GM21786 (cell line): ENCODE measurements around the gene ADAT3.

Source experiments
- ATAC-seq: cut with Tn5 transposase; IDR thresholded peaks from one replicate; pipeline ENCODE4 v1.9.1; 2021; ENCODE audit not compliant: unreplicated experiment

The ADAT3 gene

DNA sequence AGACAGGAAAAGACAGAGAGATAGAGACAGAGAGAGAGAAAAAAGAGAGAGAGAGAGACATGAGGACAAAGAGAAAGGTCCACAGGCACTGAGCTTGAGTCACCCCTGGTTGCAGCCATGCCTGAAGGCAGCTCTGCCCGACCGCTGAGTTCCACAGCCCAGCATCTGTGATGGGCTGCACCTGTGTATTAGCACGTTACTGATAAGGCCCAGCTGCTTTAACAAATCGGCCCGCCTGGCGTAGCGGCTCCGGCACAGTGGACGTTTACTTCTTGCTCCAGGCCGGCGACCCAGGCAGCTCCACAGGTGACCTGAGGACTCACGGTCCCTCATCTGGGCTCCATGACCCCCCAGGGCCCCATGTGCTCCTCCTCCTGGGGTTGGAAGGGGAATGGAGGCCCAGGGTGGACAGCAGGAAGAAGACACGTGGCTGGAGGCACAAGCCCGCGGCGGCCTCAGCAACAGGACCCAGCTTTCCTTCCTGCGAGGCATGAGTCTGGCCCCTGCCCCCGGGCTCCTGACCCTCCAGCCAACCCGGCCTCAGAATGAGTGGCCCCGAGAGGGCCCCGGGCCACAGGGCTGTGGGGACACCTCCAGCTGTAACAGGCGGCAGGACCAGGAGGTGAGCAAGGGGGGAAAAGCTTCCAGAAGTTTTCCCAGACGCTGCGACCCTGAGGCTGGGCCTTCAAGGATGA is 31.9 kb downstream of the ADAT3 start:
- ATAC-seq: no peak

DNA sequence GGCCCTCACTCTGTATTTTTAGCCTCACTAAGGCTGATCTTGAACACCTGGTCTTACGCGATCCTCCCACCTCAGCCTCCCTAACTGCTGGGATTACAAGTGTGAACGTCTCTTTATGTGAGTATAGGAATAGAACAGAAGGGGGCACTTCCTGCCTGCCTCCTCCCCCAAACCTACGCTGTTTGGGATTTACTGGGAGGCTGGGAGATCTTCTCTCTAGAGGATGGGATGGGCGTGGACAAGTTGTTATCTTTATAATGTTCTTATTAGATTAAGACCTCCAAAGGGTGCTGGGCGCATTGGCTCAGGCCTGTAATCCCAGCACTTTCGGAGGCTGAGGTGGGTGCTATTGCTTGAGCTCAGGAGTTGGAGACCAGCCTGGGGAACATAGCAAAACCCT is 32.9 kb downstream of the ADAT3 start:
- no peak for ATAC-seq

DNA sequence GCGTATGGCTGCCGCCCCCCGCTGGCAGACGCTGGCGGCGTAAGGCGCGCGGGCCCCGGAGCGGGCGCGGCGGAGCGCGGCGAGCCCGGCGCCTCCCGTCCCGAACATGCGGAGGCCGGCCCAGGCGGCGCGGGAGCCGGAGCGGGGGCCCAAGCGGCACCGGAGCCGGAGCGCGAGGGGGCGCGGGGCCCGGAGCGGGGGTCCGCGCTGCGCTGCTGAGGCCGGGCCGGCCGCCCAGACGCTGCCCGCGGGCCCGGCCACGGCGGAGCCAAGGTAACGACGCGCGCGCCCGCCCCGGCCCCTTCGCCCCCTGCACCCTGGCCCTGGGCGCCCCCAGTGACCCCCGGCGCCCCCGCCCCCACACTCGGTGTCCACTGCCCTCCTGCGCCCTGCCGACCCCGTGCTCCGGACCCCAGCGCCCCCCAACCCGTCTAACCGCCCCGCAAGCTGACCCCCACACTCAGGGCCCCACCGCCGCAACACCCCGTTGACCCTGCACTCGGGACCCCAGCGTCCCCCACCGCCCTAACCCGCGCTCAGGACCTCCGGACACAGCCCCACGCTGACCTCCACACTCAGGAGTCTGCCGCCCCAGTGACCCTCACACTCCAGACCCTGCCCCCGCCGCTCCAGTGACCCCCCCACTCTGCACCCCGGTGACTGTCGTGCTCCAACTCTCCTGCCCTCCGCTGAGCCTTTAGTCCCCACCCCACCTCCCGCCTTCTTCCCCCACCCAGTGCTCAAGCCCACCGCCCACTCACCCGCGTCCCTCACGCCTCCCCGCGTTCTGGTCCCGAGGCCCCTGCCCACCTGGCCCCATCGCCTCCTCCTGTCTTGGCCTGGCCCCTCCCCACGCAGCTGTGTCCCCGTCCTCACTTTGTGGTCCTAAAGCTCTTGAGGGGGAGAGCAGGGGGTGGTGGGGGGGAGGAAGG is 36.2 kb downstream of the ADAT3 start, which contains the start of gene CSNK1G2:
Gene CSNK1G2, plus strand, starts transcription at position 27 of the 932 bp plus-strand sequence. CDS start 28,601 bp downstream, outside the sequence.
- ATAC-seq: peak; percentile 43

DNA sequence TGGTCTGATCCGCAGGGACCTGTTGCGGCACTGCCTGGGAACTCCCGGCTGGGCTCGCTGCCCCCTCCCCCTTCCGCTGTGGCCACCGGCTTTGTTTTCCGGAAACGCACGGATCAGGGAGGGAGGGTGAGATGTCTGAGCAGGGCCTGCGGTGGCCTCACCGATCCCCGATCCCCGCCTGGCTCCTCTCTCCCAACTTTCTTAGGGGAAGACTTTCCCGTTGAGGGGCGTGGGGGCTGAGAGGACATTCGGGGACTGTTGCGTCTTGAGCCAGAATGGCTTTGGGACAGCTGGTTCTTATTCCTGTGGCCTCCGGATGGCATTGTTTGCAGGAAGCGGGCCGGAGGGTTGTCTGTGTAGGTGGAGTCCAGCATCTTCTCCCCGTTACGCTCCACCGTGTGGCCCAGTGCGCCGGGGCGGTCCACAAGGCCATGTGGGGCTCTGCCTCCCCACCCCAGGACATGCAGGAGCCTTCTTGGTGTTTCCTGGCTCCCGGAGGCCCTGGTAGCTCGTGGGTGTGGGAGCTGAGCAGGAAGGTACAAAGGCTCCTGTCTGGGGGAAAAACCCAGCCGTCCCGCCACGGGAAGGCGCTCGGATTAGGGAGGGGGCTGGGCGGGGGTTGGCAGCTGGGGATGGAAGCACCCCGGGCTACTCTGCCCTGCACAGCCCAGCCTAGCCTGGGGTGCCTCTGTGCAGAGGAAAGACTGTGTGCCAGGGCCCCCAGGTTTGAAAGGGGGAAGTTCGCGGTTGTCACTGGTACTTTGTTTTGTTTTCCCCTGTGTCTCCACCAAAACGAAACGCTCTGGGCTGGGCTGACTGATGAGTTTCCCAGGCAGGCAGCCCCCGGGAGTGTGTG is 37.1 kb downstream of the ADAT3 start:
- no peak for ATAC-seq

DNA sequence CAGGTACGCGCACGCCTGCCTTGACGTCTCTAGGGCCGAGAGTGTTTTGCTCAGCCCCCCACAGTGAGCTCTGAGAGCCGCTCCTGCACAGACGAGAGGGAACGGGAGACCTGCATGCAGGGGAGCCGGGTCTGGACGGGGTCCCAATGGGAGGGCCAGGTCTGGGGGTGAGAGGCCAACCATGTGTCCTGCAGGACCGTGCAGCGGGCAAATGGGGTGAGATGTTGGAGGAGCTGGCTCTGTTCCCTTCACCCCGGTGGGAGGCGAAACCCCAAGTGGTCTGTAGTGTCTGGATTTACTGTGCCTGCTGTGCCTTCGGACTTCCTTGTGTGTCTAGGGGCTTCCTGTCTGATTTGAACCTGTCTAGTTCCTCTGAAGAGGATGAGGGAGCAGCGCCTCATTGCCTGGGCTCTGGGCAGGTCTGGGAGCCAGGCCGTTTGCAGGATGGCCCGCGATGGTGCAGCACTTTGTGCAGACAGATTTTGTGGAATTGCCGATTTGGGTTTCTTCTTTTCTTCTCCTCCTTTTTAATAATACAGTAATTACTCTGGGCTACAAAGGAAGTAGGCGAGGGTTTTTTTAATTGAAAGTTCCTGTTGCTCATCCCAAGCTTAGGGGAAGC is 37.8 kb downstream of the ADAT3 start:
- no peak for ATAC-seq

DNA sequence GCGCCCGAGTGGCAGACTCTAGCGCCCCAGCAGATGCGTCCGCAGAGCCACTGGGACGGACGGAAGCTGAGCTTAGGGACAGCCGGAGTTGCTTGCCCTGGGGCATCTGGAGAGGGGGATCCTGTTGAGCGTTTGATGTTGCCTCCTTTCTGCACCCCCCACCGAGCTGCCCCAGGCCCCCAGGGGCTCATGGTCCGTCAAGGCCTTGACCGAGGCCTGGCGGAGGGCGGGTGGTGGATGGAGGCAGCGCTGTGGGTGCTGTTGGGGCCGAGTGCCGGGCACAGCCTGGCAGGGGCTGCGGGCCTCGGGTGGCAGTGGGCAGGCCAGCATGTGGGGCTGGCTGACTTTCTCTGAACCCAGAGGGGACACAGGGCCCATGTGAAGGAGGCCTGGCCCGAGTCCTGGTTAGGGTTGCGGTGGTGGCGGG is 38.5 kb downstream of the ADAT3 start:
- ATAC-seq: no peak

DNA sequence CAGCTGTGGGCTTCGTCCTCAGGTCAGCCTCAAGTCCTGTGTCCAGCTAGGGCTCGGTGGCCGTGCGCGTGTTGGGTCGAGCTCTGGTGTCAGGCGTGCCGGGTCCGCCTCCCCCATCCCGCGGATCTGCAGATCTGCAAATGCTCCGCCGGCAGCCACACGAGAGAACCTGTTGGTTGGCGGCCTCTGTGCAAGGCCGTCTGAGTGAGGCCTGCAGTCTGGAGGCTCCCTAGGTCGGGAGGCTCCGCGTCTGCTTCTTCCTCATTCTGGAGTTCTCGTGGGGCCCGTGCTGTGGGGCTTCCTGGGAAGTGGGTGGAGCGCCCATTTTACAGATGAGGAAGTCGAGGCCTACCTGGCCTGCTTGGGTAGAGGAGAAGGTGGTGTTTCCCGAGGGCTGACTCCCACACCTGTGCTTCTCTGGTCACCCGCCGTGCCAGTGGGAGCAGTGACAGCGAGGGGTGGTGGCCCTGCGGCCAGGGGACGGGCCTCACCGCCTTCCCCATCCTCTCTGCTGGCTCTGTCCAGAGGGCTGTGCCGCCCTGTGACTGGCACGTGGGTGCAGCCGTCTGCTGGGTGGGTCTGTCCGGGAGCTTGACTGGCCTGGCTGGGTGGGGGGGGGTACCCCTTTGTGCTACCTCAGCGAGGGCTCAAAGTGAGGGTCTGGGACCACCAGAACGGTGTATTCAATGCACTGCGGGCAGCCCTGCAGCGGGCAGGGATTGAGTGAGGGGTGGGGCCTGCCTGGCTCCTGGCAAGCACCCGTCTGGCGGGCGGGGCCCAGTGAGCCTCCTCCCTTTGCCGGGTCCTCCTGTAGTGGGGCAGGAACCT is 39.1 kb downstream of the ADAT3 start:
- no peak for ATAC-seq

DNA sequence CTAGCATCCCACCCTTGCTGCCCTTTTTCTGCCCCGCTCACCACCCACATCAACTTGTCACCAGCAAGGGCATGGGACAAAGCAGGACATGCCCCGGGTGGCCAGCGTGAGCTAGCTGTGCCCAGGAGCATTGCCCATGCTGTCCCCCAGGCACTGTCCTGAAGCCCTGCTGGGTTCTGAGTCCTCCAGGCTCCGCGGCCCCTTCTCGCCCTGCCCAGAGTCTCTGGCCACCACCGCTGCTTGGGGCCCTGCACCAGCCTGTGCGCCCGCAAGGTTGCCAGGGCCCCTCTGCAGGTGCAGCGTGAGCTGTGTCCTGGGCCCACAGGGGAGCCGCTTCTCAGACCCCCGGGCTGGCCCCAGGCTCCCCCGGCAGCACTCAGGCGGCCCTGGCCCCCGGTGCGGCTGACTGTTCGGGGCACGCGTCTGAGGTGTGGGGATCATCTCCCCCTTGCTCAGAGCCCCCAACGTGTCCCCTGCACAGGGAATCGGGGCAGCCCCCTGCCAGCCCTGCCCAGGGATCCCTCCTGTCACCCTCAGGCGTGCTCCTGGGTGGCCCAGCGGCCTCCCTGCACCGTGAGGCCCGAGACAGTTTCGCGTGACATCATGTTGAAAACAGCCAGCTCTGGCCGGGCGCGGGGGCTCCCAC is 39.8 kb downstream of the ADAT3 start:
- no peak for ATAC-seq

DNA sequence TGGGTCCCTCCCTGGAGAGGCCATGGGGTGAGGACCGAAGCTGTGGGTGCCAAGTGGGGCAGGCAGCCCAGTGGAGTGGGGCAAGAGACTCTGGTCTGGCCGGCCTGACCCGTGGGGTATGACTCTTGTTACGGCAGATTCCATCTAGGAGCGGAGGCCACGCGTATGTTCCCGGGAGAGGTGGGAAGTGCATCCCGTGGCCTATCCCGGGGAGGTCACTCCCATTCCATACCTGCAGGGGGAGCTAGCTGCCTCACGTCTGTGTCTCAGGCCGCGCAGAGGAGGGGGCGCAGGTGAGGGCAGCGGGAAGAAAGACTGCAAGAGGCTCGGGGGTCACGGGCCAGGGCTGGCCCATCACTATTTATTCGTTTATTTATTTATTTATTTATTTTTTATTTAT is 40.7 kb downstream of the ADAT3 start:
- ATAC-seq: no peak

DNA sequence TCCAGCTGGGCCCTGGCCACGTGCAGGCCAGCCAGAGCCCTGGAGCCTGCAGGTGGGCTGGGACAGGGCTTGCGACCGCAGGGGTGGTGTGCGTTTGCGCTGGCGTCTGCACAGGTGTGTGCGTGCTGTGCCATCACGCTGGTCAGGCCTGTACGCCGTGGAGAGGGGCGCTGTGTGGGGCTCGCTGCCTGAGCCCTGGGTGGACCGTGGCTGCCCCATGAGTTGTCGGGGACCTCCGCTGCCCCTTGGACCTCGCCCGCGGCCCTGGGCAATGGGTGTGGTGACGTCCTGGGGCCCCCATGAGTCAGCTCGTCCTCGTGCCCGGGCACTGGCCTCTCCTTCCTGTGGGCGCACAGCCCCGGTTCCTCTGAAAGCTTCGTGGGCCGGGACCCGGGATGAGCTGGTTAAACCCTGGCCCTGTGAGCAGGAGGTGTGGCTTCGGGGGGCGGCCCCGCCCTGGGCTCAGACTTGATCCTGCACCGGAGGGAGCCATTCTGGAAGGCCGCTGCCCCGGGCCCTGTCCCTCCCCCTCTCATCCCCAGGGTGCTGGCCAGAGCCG is 42.5 kb downstream of the ADAT3 start:
- no peak for ATAC-seq

DNA sequence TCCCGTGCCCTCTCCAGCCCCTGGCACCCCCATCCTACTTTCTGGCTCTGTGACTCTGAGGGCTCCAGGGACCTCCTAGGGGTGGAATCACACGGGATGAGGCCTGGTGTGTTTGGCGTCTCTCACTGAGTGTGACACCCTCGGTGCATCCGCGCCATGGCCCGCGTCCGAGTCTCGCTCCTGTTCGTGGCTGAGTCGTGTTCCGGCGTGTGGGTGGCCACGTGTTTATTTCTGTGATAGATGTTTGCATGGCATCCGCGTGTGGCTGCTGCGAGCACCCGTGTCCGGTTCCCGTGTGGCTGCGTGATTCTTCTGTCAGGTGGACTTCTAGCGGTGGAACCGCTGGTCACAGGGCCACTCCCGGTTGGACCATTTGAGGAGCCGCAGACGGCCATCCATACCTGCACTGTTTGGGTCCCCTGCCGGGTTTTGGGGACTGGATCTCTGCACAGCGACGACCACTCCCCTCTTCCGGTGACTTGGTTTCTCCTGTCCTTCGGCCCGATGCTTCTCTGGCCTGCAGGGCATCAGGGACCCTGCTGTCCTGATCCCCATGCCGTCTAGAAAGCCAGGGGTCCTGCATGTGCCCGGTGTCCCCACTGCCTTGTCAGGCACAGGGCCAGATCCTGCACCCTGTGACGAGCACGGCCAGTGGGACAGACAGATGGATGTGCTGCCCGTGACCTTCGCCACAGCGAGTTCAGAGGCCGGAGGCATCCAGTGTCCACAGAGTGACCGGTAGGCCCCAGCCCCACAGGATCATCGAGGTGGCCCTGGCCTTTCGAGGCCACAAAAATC is 44.3 kb downstream of the ADAT3 start:
- ATAC-seq: no peak

DNA sequence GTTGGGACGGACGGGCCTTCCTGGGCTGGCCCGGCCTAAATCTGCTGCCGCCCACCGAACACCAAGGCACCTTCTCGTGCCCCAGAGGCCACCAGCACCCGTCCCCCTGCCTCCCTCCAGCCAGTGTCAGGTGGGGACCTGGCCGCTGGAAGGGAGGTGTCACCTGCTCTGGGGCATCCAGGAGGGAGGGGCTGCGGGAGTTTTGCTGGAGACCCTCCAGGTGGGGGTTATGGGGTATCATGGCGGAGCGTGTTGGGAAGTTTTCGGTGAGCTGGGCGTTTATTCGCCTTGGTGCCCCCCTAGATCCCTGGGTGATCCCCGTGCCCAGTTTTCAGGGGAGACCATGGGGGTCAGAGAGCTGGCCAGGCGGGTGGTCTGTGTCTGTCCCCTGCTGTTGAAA is 45.4 kb downstream of the ADAT3 start:
- ATAC-seq: no peak

DNA sequence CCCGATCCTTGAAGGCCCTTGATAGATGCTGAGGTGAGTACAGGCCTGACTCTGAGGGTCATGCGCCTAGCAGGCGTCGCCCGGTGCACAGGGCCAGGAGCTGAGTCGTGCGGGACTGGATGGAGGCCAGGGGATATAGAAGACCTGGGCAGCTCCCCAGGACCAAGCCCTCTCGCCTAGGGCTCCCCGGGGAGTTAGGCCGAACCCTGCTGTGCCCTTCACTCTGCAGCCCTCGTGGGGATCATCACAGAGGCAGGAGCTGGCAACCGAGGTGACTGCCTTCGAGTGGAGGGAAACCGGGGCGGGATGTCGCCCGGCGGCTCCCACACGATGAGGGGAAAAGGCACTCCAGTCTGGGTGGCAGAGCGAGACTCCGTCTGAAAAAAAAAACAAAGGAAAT is 47.4 kb downstream of the ADAT3 start:
- no peak for ATAC-seq

DNA sequence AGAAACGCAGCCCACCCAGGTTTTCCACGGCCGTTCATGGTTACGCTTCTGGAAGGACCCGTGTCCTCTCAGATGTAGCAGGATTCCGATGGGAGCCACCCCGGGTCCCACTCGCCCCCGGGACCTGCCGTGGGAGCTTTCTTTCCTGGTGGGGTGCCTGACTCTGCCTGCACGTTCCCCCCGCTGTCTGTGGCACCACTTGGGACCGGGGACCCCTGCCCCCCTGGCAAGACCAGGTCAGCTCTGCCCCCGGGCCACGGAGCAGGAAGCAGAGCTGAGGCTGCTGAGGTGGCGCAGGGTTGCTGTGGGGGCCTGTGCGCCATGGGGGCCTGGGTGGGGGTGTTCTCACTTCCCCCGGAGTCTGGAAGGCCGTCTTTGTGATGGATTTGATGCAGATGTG is 47.8 kb downstream of the ADAT3 start:
- ATAC-seq: no peak

DNA sequence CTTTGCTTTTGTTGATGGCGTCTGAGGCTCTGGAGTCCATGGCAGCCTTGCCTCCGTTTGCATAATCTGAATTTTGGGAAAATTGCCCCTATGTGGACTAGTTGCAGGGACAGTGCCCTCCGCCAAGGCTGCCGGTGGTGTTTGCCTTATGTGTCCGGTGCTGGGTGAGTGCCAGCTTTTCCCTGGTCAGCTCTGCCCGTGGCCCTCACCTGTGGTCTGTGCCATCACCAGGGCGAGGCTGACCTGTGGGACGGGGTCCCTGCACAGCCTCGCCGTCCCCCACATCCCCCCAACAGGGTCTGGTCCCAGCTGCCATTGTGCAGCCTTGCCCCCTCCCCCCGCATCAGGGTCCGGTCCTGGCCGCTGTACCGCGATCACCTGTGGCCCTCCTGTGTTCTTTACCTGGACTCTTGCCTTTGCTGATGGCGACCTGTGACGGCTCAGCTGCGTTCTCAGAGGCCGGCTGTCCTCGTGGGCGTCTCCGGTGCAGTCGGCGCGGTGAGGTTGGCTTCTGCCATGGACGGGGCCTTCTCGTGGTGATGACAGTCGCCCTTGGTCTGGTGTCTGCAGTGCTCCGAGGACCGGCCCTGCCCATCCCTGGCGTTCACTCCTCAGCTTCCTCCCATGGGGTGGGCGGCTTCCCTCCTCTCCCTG is 48.4 kb downstream of the ADAT3 start:
- ATAC-seq: no peak

DNA sequence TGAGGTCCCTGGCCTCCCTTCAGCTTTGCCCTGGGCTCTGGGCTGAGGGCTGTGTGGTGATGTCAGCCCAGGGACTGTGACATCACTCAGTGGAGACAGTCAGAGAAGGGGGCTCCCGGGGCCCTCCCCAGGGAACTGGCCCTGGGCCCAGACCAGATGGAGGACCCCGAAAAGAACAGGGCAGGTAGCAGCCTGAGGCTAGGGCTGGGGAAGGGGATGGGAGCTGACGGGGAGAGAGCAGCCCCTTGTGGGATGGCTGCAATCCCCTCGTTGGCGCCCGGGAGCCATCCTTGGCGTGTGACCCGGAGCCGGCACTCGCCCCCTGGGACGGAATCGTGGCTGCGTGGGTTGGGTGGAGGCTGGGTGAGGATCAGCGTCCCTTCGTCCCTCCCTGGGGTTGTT is 49.3 kb downstream of the ADAT3 start:
- ATAC-seq: no peak

DNA sequence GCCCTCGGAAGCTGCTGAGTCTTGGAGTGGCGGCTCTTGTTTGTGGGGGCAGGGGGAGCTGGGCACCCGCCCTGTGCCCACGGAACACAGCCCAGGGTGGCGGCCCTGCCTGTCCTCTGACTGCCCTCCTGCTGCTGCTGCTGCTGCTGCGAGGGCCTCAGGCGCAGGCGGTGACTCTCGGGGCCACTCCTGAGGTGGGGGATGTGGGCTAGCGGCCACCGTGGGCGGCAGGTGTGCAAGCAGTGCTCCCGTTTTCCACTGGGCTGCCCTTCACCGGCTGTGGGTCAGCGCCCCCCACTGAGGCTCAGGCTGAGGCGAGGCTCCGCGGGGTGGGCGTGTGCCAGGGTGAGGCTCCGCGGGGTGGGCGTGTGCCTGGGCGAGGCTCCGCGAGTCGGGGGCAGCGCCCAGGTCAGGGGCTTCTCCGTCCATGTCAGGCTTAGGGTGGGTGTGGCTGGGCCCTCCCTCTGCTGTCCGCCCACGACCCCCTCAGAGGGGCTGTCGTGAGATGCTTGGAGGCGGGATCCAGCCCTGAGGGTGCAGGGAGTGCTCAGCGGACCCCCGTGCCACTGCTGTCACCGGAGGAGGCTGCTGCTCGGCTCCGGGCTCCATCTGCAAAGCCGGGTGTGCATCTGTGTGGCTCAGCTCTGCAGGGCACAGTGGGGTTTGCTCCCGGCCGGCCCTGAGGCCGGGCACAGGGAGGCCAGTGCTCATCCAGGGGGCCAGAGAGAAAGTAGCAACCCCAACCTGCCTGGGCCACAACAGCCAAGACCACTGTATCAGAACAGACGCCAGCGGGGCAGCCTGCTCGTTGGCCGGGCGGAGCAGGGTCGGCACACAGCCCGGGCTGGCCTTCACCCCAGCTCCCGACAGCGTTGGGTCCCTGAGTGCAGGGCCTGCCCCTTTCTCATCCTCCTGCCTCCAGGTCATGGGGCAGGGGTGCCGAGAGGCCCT is 50.2 kb downstream of the ADAT3 start:
- ATAC-seq: no peak
